Glutamatergic neuron (in vitro differentiated cells): Measurements from ENCODE around the gene PPP1R12C. TPM values are rescaled to one million over a fixed set of nuclear protein-coding genes. Genes with fewer than 3 reads are reported as not detected.

Source experiments
- DNase-seq: peaks from one replicate; pipeline ENCODE4 v3.0.0; 2022
- H3K27ac Mint-ChIP-seq: one replicate; pipeline ENCODE4 v1.8.0; 2020; ENCODE audit warnings: mild to moderate bottlenecking, mixed read lengths, inconsistent platforms; ENCODE audit not compliant: unreplicated experiment
- H3K27me3 Mint-ChIP-seq: one replicate; pipeline ENCODE4 v1.8.0; 2020; ENCODE audit warnings: mild to moderate bottlenecking, moderate library complexity, mixed read lengths, inconsistent platforms; ENCODE audit not compliant: unreplicated experiment
- H3K36me3 Mint-ChIP-seq: one replicate; pipeline ENCODE4 v1.8.0; 2020; ENCODE audit warnings: mild to moderate bottlenecking, mixed read lengths, inconsistent platforms; ENCODE audit not compliant: unreplicated experiment
- H3K4me1 Mint-ChIP-seq: one replicate; pipeline ENCODE4 v1.8.0; 2020; ENCODE audit warnings: mild to moderate bottlenecking, low read depth, mixed read lengths, inconsistent platforms; ENCODE audit not compliant: unreplicated experiment
- H3K4me3 Mint-ChIP-seq: one replicate; pipeline ENCODE4 v1.8.0; 2020; ENCODE audit warnings: mild to moderate bottlenecking, mixed read lengths, inconsistent platforms; ENCODE audit not compliant: unreplicated experiment
- H3K9me3 Mint-ChIP-seq: one replicate; pipeline ENCODE4 v1.8.0; 2020; ENCODE audit warnings: mild to moderate bottlenecking, moderate library complexity, mixed read lengths, inconsistent platforms; ENCODE audit not compliant: unreplicated experiment
- CTCF ChIP-seq: fragments of 200-600 bp; sonication (generic); IDR thresholded peaks from one replicate; pipeline ENCODE4 v1.5.0; 2021; ENCODE audit not compliant: partially characterized antibody, unreplicated experiment
- total RNA-seq: library from RNA; stranded (reverse); fragmentation: NEBNext Ultra II Directional; extraction: Animal tissue kit (Norgen Biotek cat#: 25700); gene quantifications from one replicate; pipeline ENCODE4 v1.2.1, GENCODE V29; 2021; ENCODE audit not compliant: unreplicated experiment

The PPP1R12C gene
- total RNA-seq, 1 donor from 2014 or later = 150 TPM

GRCh38 chr19:55133639-55134444 is 16.4 kb upstream of the PPP1R12C start:
- Mint-ChIP-seq H3K27me3 (peaks cover 1% of the 10 kb centered on the region), H3K36me3 (no peaks in the 10 kb centered on the region), H3K4me1 (no peaks in the 10 kb centered on the region), H3K27ac (peak overlapping the region; percentile 88), H3K4me3 (peak overlapping the region; percentile 64), H3K9me3 (peaks cover 3% of the 10 kb centered on the region)
- no peak for TF ChIP-seq CTCF
- DNase-seq = peak; percentile 78

GRCh38 chr19:55132453-55133129 is 15.2 kb upstream of the PPP1R12C start:
- Mint-ChIP-seq H3K27me3 (peaks cover 1% of the 10 kb centered on the region), H3K9me3 (peaks cover 3% of the 10 kb centered on the region), H3K4me1 (peaks cover under 1% of the 10 kb centered on the region), H3K36me3 (peaks cover 5% of the 10 kb centered on the region), H3K4me3 (no peak overlapping the region), H3K27ac (peak overlapping the region; percentile 88)
- TF ChIP-seq CTCF = no peak
- DNase-seq = no peak

- Mint-ChIP-seq H3K4me3 (no peak overlapping the region), H3K27me3 (peaks cover 1% of the 10 kb centered on the region), H3K27ac (peak overlapping the region; percentile 5), H3K9me3 (peaks cover 3% of the 10 kb centered on the region), H3K36me3 (peaks cover 5% of the 10 kb centered on the region), H3K4me1 (peaks cover 3% of the 10 kb centered on the region)
- TF ChIP-seq CTCF = no peak
- no peak for DNase-seq
Observed at GRCh38 chr19:55131421-55131820, 14.0 kb upstream of the PPP1R12C start.

GRCh38 chr19:55119053-55119452 is 1.6 kb upstream of the PPP1R12C start:
- Mint-ChIP-seq H3K27me3 (peaks cover 23% of the 10 kb centered on the region), H3K4me1 (peaks cover 14% of the 10 kb centered on the region), H3K36me3 (peaks cover 10% of the 10 kb centered on the region), H3K4me3 (peak overlapping the region; percentile 98), H3K27ac (peak overlapping the region; percentile 36), H3K9me3 (peaks cover 11% of the 10 kb centered on the region)
- TF ChIP-seq CTCF = no peak
- DNase-seq = no peak
